BJ (cell line): ENCODE results near the gene BCAS3. TPM values are rescaled to one million over a fixed set of nuclear protein-coding genes. Genes with fewer than 3 reads are reported as not detected.
"Not testable (repeated sequence)": the region's sequence is repeated elsewhere in the genome, so short reads cannot be mapped to it uniquely, and the experiment has no call there.

Source experiments
- CTCF ChIA-PET: fragments of 350-600 bp; formaldehyde crosslinking; extraction: SDS; loops from one replicate; lab custom pipeline; 2021; ENCODE audit warnings: antibody characterized with exemption, inconsistent platforms; lab: Yijun Ruan, JAX
- POLR2A ChIA-PET: fragments of 300-600 bp; sonication (Branson Sonifier 250); formaldehyde crosslinking; extraction: SDS; loops from one replicate; lab custom pipeline; 2021; ENCODE audit warnings: antibody characterized with exemption; lab: Charles Lee
- DNase-seq: peaks from one replicate; pipeline ENCODE4 v3.0.0-alpha.2; 2011; ENCODE audit warnings: low read depth
- H3K27me3 ChIP-seq: 2 replicates; pipeline ENCODE4 v1.6.0; 2011; ENCODE audit warnings: low read length; ENCODE audit not compliant: control insufficient read depth, insufficient read depth
- H3K36me3 ChIP-seq: 2 replicates; pipeline ENCODE4 v1.5.1; 2011; ENCODE audit warnings: low read length; ENCODE audit not compliant: control insufficient read depth, insufficient read depth
- H3K4me3 ChIP-seq: 2 replicates; pipeline ENCODE4 v1.5.1; 2011; ENCODE audit warnings: low read depth, mild to moderate bottlenecking, control low read depth, low read length
- polyA plus RNA-seq: library from polyadenylated mRNA; depleted of rRNA; stranded (reverse); fragments of >200 nt; gene quantifications from 2 replicates; pipeline ENCODE4 v1.2.3, GENCODE V29; 2011
- TF ChIP-seq, protein P1 (sequence below): IDR thresholded peaks from 2 replicates; pipeline ENCODE4 v1.5.1; 2011; ENCODE audit warnings: low read depth, mild to moderate bottlenecking, control low read depth, inconsistent platforms, low read length, moderate library complexity; ENCODE audit not compliant: insufficient read depth

BCAS3 gene
- polyA plus RNA-seq, 1 experiment: 19.5 TPM

DNA sequence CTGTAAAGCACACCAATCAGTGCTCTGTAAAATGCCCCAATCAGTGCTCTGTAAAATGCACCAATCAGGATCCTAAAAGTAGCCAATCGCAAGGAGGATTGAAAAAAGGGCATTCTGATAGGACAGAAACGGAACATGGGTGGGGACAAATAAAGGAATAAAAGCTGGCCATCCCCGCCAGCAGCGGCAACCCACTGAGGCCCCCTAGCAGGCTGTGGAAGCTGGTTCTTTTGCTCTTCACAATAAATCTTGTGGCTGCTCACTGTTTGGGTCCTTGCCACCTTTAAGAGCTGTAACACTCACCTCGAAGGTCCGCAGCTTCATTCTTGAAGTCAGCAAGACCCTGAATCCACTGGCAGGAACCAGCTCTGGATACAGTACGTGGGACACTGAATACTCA lies 559.6 kb downstream of the BCAS3 start:
- no peaks in the 10 kb centered on the region for H3K36me3 ChIP-seq
- no peak for DNase-seq
- TF ChIP-seq, protein P1, sequence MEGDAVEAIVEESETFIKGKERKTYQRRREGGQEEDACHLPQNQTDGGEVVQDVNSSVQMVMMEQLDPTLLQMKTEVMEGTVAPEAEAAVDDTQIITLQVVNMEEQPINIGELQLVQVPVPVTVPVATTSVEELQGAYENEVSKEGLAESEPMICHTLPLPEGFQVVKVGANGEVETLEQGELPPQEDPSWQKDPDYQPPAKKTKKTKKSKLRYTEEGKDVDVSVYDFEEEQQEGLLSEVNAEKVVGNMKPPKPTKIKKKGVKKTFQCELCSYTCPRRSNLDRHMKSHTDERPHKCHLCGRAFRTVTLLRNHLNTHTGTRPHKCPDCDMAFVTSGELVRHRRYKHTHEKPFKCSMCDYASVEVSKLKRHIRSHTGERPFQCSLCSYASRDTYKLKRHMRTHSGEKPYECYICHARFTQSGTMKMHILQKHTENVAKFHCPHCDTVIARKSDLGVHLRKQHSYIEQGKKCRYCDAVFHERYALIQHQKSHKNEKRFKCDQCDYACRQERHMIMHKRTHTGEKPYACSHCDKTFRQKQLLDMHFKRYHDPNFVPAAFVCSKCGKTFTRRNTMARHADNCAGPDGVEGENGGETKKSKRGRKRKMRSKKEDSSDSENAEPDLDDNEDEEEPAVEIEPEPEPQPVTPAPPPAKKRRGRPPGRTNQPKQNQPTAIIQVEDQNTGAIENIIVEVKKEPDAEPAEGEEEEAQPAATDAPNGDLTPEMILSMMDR: no peak
- no peaks in the 10 kb centered on the region for H3K27me3 ChIP-seq
- no peak overlapping the region for H3K4me3 ChIP-seq
- POLR2A ChIA-PET: no interaction called here
- CTCF ChIA-PET: interaction anchor here (0.6 to 1.0 kb wide), 3 partner anchors 18 to 162 kb away, joined by 3 read pairs; no protein-coding TSS in a partner anchor

DNA sequence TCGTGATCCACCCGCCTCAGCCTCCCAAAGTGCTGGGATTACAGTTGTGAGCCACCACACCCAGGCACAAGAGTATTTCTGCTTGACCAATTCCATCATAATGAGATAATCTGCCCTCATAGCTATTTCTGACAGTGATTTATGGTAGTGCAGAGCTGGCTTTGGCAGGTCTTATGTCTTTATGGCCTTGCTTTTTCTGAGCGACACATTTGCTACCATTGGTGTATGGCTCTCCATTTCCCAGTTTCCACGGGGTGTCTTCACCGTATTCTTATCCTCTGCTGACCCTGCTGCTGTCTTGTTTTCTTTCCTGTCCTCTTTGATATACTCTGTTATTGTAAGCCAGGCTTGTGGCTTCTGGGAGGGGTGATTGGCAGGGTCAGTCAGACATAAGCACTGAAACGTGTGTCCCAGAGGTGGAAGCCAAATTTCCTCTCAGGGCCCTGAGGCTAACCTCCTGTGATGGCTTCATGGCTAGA lies 560.8 kb downstream of the BCAS3 start:
- TF ChIP-seq, protein P1: no peak
- no peaks in the 10 kb centered on the region for H3K27me3 ChIP-seq
- DNase-seq: no peak
- ChIA-PET POLR2A (no interaction called here), CTCF (no interaction called here)
- H3K36me3 ChIP-seq: no peaks in the 10 kb centered on the region
- H3K4me3 ChIP-seq: no peak overlapping the region

DNA sequence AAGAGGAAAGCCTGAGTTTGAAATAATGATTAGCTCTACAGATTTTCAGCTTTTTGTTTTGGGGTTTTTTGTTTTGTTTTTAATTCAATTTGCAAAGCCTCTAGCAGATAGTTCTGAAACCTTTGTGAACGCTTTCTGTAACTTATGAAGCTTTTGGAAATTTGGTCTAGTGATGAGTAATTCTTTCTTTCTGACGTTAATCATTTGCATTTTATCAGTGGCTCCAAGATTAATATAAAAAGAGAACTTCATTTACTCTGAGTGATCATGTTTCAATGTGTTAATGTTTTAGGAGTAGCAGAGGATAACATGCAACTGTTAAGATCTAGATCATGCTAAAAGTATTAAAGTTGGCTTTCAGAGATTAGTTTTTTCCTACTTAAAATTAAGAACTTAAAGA lies 561.7 kb downstream of the BCAS3 start:
- no peaks in the 10 kb centered on the region for H3K27me3 ChIP-seq
- TF ChIP-seq, protein P1: no peak
- POLR2A ChIA-PET: no interaction called here
- CTCF ChIA-PET: no interaction called here
- no peaks in the 10 kb centered on the region for H3K36me3 ChIP-seq
- H3K4me3 ChIP-seq: no peak overlapping the region
- no peak for DNase-seq

DNA sequence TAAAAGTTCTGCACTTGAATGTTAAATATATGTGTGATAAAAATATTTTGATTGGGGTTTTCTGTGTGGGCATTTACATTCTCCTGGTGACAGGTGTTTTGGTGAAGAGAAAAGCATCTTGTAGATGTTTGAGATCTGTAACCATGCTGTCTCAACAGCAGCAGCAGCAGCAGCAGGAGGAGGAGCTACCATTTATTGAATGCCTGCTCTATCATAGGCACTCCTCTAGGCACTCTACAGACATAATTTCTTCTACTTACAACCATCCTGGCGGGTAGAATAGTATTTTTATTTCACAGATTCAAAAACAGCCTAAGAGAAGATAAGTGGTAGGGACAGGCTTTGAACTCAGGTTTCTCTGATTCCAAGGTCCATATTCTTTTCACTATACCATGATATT lies 562.3 kb downstream of the BCAS3 start:
- TF ChIP-seq, protein P1: no peak
- H3K27me3 ChIP-seq: no peaks in the 10 kb centered on the region
- no peak overlapping the region for H3K4me3 ChIP-seq
- no peaks in the 10 kb centered on the region for H3K36me3 ChIP-seq
- CTCF ChIA-PET: no interaction called here
- no peak for DNase-seq
- POLR2A ChIA-PET: no interaction called here

DNA sequence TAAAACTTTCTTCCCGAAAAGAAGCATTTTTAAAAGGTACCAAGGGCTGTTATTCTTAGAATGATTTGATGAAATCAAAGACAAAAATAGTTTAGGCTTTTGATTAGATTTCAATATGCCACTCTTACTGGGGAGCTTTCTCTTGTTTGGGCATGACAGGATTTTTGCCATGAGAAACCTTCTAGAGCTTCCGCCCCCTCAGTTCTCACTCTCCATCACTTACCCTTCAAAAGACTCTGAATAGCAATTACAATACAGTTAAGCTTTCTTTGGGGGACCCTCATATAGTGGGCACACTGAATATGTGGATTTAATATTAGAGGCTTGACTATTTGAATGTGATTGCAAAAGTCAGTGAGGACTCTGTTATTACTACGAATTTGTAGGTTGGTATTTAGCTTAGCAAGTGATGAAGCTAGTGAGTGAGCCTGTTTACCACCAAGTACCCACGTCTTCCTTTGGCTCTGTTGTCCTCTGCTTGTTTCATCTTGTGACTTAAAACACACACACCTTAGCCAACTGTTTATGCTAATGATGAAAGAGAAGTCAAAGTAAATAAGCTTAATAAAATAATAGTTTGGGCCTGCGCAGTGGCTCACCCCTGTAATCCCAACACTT lies 563.3 kb downstream of the BCAS3 start:
- CTCF ChIA-PET: no interaction called here
- Histone ChIP-seq H3K27me3 (no peaks in the 10 kb centered on the region), H3K4me3 (no peak overlapping the region), H3K36me3 (no peaks in the 10 kb centered on the region)
- POLR2A ChIA-PET: no interaction called here
- no peak for DNase-seq
- TF ChIP-seq, protein P1: no peak

DNA sequence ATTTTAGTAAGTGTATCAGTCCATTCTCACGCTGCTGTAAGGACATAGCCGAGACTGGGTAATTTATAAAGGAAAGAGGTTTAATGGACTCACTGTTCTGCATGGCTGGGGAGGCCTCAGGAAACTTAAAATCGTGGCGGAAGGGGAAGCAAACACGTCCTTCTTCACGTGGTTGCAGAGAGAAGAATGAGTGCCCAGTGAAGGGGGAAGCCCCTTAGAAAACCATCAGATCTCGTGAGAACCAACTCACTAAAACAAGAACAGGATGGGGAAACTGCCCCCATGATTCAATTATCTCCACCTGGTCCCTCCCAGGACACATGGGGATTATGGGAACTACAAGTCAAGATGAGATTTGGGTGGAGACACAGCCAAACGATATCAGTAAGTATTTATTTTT lies 567.3 kb downstream of the BCAS3 start:
- H3K4me3 ChIP-seq, H3K36me3 ChIP-seq, H3K27me3 ChIP-seq, DNase-seq, POLR2A ChIA-PET: not testable (repeated sequence)
- CTCF ChIA-PET: interaction anchor here (1.1 to 1.5 kb wide), 2 partner anchors 9 to 147 kb away, joined by 3 to 6 read pairs; no protein-coding TSS in a partner anchor
